ENCODE measurements around the gene C1QA.

The C1QA gene

DNA sequence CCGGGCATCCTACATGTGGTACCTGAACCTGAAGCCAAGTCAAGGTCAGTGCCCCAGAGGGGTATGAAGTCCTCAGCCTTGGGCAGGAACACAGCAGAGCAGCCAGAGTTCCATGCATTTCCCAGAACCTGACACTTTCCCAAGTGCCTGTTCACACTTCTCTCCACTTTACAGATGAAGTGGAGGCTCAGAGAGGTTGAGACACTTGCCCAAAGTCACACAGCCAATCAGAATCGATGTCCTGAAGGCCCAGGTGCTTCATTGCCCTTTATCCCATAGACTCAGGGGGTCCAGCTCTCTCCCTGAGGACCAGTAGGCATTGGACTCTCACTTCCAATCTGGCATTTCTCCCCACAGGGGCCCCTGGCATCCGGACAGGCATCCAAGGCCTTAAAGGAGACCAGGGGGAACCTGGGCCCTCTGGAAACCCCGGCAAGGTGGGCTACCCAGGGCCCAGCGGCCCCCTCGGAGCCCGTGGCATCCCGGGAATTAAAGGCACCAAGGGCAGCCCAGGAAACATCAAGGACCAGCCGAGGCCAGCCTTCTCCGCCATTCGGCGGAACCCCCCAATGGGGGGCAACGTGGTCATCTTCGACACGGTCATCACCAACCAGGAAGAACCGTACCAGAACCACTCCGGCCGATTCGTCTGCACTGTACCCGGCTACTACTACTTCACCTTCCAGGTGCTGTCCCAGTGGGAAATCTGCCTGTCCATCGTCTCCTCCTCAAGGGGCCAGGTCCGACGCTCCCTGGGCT lies 2.2 kb downstream of the C1QA start:
- H3K27me3 ChIP-seq = no peaks in the 10 kb centered on the region
- H3K27ac ChIP-seq = no peak overlapping the region
- peaks cover 65% of the 10 kb centered on the region for H3K4me1 ChIP-seq
- H3K9me3 ChIP-seq = peaks cover 12% of the 10 kb centered on the region
- H3K9ac ChIP-seq = no peak overlapping the region
- no peaks in the 10 kb centered on the region for H4K20me1 ChIP-seq
- TF ChIP-seq Cebpa-rat (IDR thresholded peaks at IDR 0.05) = no peak
- no peak overlapping the region for H3K4me3 ChIP-seq
- H3K36me3 ChIP-seq = no peaks in the 10 kb centered on the region
- peak overlapping the region; percentile 36 for H3K4me2 ChIP-seq

DNA sequence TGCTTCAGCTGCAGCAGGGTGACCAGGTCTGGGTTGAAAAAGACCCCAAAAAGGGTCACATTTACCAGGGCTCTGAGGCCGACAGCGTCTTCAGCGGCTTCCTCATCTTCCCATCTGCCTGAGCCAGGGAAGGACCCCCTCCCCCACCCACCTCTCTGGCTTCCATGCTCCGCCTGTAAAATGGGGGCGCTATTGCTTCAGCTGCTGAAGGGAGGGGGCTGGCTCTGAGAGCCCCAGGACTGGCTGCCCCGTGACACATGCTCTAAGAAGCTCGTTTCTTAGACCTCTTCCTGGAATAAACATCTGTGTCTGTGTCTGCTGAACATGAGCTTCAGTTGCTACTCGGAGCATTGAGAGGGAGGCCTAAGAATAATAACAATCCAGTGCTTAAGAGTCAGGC lies 2.9 kb downstream of the C1QA start:
- Histone ChIP-seq H3K36me3 (no peaks in the 10 kb centered on the region), H3K9ac (no peak overlapping the region), H3K9me3 (peaks cover 11% of the 10 kb centered on the region), H4K20me1 (no peaks in the 10 kb centered on the region), H3K4me3 (no peak overlapping the region), H3K27ac (no peak overlapping the region), H3K4me1 (peaks cover 62% of the 10 kb centered on the region), H3K27me3 (no peaks in the 10 kb centered on the region), H3K4me2 (peak overlapping the region; percentile 36)
- TF ChIP-seq Cebpa-rat (IDR thresholded peaks at IDR 0.05) = no peak

- Histone ChIP-seq H3K4me1 (peaks cover 43% of the 10 kb centered on the region), H4K20me1 (no peaks in the 10 kb centered on the region), H3K27ac (no peak overlapping the region), H3K36me3 (no peaks in the 10 kb centered on the region), H3K9ac (no peak overlapping the region), H3K9me3 (no peaks in the 10 kb centered on the region), H3K4me2 (no peak overlapping the region), H3K4me3 (no peak overlapping the region), H3K27me3 (no peaks in the 10 kb centered on the region)
- TF ChIP-seq Cebpa-rat (IDR thresholded peaks at IDR 0.05) = no peak
These were observed 4.8 kb downstream of the C1QA start for GRCh38 chr1:22641247-22641646.

DNA sequence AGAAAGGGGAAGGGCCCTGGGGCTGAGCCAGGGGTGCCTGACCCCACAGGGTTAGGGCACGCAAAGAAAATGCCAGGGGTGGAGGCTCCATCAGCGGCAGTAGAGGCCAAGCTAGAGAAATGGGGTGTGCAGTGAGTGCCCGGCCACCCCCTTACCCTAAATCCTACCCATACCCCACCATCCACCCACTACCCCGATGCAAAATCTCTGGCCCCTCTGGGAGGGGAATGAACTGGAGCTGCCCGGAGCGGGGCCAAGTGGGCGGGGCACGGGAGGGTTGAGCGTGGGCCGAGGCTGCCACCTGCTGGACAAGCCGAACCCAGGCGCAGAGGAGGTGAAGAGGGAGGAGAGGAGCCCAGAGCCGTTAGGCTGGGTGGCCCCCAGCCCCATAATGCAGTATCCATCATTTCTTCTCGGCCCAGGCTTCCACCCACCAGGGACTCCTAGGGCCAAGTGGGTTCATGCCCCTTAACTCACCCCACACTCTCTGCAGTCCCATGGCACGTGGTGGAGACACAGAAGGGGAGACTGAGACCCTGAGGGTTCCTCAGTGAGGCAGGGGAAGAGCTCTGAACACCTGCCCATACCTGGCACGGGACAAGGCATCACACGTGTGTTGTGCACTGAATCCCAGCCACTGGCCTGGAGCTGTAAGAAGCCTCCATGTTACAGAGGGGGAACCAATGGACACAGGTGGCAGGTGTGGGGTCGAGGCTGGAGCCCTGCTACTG lies 5.6 kb downstream of the C1QA start:
- Histone ChIP-seq H4K20me1 (no peaks in the 10 kb centered on the region), H3K27ac (no peak overlapping the region), H3K4me3 (no peak overlapping the region), H3K4me1 (peaks cover 34% of the 10 kb centered on the region), H3K27me3 (no peaks in the 10 kb centered on the region), H3K9ac (no peak overlapping the region), H3K9me3 (no peaks in the 10 kb centered on the region), H3K4me2 (peak overlapping the region; percentile 16; the same call in 1 of the 2 replicates), H3K36me3 (no peaks in the 10 kb centered on the region)
- TF ChIP-seq Cebpa-rat (IDR thresholded peaks at IDR 0.05) = no peak

DNA sequence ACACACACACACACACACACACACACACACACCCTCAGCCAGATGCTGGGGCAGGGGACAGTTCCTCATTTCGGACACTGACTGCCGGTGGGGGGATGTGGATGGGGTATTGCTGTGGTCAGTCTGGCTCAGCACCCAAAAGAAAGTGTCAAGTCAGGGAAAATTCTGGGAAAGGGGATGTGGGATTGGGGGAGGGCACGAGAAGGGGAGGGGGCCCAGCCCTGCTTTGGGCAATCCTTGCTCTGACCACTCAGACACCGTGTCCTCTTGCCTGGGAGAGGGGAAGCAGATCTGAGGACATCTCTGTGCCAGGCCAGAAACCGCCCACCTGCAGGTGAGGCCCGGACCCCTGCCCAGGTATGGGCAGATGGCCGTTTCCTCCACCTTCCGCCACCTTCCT lies 7.0 kb downstream of the C1QA start, which contains the start of gene C1QC:
TSS of gene C1QC (plus strand) at position 253 of the 400 bp plus-strand sequence. CDS start 391 bp downstream, outside the sequence.
- Histone ChIP-seq H3K36me3 (no peaks in the 10 kb centered on the region), H3K4me2 (peak within 1 kb of the TSS; percentile 24), H3K4me1 (peaks cover 25% of the 10 kb centered on the region), H3K9ac (no peak within 1 kb of the TSS), H4K20me1 (no peaks in the 10 kb centered on the region), H3K27me3 (no peaks in the 10 kb centered on the region), H3K9me3 (no peaks in the 10 kb centered on the region), H3K27ac (0 out of 2 replicates have a peak within 1 kb of the TSS, but pooled peaks have one; percentile 6), H3K4me3 (no peak within 1 kb of the TSS)
- TF ChIP-seq Cebpa-rat (IDR thresholded peaks at IDR 0.05) = no peak

- no peak overlapping the region for H3K4me3 ChIP-seq
- H3K36me3 ChIP-seq = no peaks in the 10 kb centered on the region
- 0 out of 2 replicates have a peak overlapping the region, but pooled peaks have one; percentile 6 for H3K27ac ChIP-seq
- peak overlapping the region; percentile 24 for H3K4me2 ChIP-seq
- H3K4me1 ChIP-seq = peaks cover 28% of the 10 kb centered on the region
- no peaks in the 10 kb centered on the region for H3K9me3 ChIP-seq
- no peaks in the 10 kb centered on the region for H4K20me1 ChIP-seq
- H3K9ac ChIP-seq = no peak overlapping the region
- no peaks in the 10 kb centered on the region for H3K27me3 ChIP-seq
- no peak for TF ChIP-seq Cebpa-rat (IDR thresholded peaks at IDR 0.05)
These were observed 7.5 kb downstream of the C1QA start for GRCh38 chr1:22643928-22644327.

- no peaks in the 10 kb centered on the region for H4K20me1 ChIP-seq
- TF ChIP-seq Cebpa-rat (IDR thresholded peaks at IDR 0.05) = no peak
- no peaks in the 10 kb centered on the region for H3K36me3 ChIP-seq
- peaks cover 20% of the 10 kb centered on the region; the same call in 1 of the 2 replicates for H3K4me1 ChIP-seq
- H3K4me2 ChIP-seq = no peak overlapping the region
- H3K9me3 ChIP-seq = no peaks in the 10 kb centered on the region
- H3K27me3 ChIP-seq = no peaks in the 10 kb centered on the region
- H3K4me3 ChIP-seq = no peak overlapping the region
- no peak overlapping the region for H3K9ac ChIP-seq
- H3K27ac ChIP-seq = no peak overlapping the region
These were observed 9.5 kb downstream of the C1QA start for GRCh38 chr1:22645931-22646330.

DNA sequence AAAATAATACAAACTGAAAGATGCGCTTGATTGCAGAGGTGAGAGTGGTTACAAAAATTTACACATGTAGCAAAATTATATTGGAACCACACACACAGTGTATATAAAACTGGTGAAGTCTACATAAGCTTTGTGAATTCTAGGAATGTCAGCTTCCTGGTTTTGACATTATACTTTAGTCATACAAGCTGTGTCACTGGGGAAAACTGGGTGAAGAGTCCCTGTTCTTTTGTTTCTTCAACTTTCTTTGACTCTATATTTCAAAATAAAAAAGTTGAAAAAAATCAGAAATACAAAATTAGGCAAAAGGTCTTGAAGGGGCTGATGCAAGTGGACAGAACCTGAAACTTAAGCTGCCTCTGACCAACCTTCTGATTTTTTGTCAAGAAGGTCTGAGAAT lies 10.0 kb downstream of the C1QA start:
- no peaks in the 10 kb centered on the region for H3K36me3 ChIP-seq
- H3K4me3 ChIP-seq = no peak overlapping the region
- no peaks in the 10 kb centered on the region for H3K27me3 ChIP-seq
- TF ChIP-seq Cebpa-rat (IDR thresholded peaks at IDR 0.05) = no peak
- H4K20me1 ChIP-seq = no peaks in the 10 kb centered on the region
- H3K9me3 ChIP-seq = no peaks in the 10 kb centered on the region
- no peak overlapping the region for H3K27ac ChIP-seq
- no peak overlapping the region for H3K9ac ChIP-seq
- no peak overlapping the region for H3K4me2 ChIP-seq
- H3K4me1 ChIP-seq = peaks cover 20% of the 10 kb centered on the region; the same call in 1 of the 2 replicates

DNA sequence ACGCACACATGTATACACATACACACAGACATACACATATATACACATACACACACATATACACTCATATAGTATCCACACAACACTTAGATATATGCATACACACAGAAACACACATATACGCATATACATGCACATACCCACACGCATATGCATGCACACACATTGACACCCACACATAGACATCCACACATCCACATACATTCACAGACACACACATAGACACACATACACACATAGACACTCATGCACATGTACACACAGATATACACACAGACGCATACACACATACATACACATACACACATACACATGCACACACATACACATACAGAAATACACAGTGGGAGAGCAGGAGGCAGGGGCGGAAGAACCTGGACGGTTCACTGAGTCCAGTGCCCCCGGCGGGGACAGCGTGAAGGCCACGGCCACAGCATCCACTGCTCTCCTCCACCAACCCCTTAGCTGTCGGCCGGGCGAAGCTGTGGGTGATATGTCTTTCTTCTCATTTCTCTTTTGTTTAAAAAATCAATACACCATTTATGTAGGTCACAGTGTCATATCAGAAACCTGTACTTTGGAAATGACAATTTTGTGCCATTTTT lies 13.8 kb downstream of the C1QA start:
- Histone ChIP-seq H3K4me2 (no peak overlapping the region), H3K27me3 (no peaks in the 10 kb centered on the region)

More for the DNA sequence above, 13.8 kb downstream of the C1QA start:
- Histone ChIP-seq H3K27ac (no peak overlapping the region), H4K20me1 (no peaks in the 10 kb centered on the region), H3K36me3 (no peaks in the 10 kb centered on the region), H3K4me1 (peaks cover 23% of the 10 kb centered on the region), H3K9ac (no peak overlapping the region), H3K4me3 (no peak overlapping the region), H3K9me3 (no peaks in the 10 kb centered on the region)
- no peak for TF ChIP-seq Cebpa-rat (IDR thresholded peaks at IDR 0.05)
